ENCODE data around the gene ZNF827. TPM values are rescaled to one million over a fixed set of nuclear protein-coding genes. Genes with fewer than 3 reads are reported as not detected.

ZNF827 gene
- total and polyA plus RNA-seq, 2 of the 13 experiments (the other 11 are each of a cell fraction or from before 2014, with no cell fraction given): 2.8 TPM

GRCh38 chr4:145812919-145813318 lies 125.7 kb downstream of the ZNF827 start:
- DNase-seq (ENCODE audit: low spot score) (peak; percentile 7), FAIRE-seq (no peak), ATAC-seq (no peak)
- H3K9ac ChIP-seq (ENCODE audit: insufficient read depth, low read depth, low read length): no peak overlapping the region
- WGBS (ENCODE audit: low lambda C conversion rate): 95% methylated on average over 8 of the region's 8 CpGs
- in situ Hi-C loops (cut with HindIII; ENCODE audit: extremely low pct_ligation_motif_present, low pct_unique_long_range_greater_than_20kb): no loop called here
- no peaks in the 10 kb centered on the region for H3K27me3 ChIP-seq (ENCODE audit: control insufficient read depth in 1 of 2, insufficient read depth in 2 of 2, low read length in 2 of 2)
- H2AFZ ChIP-seq (ENCODE audit: low read length): no peak overlapping the region
- H3K36me3 ChIP-seq (replicated peaks in 1 of 2; ENCODE audit: control insufficient read depth in 1 of 2, insufficient read depth in 2 of 2, low read length in 2 of 2): peaks cover 2 to 11% of the 10 kb centered on the region in 2 experiments; a peak in 3 of 5 replicates
- no peaks in the 10 kb centered on the region for H3K79me2 ChIP-seq (ENCODE audit: insufficient read depth, low read length)
- CTCF ChIA-PET (ENCODE audit: low intra/inter-chr PET ratio, low total read pairs): no interaction called here
- H4K20me1 ChIP-seq (ENCODE audit: insufficient read depth, low read length): no peaks in the 10 kb centered on the region
- no peak overlapping the region for H3K27ac ChIP-seq (ENCODE audit: extremely low read length, insufficient read depth, low read length)
- no TSS peak for BruUV-seq (replicated peaks)
- H3K4me2 ChIP-seq (ENCODE audit: low read depth, low read length): no peak overlapping the region
- peaks cover 10% of the 10 kb centered on the region; the same call in 1 of the 2 replicates for H3K4me1 ChIP-seq (ENCODE audit: insufficient read depth, low read length)
- H3K9me3 ChIP-seq (ENCODE audit: low read length): peaks cover 9% of the 10 kb centered on the region; the same call in 1 of the 2 replicates
- TF ChIP-seq JUN (CRISPR knock-in tag; IDR thresholded peaks at IDR 0.05) (no peak), ZSCAN29 (CRISPR knock-in tag; conservative IDR thresholded peaks at IDR 0.05) (no peak), ZNF777 (CRISPR knock-in tag; IDR thresholded peaks at IDR 0.05) (no peak), ZNF510 (CRISPR knock-in tag; IDR thresholded peaks at IDR 0.05; ENCODE audit: low read depth) (no peak), GFI1 (CRISPR knock-in tag; IDR thresholded peaks at IDR 0.05; ENCODE audit: borderline replicate concordance) (no peak), ZFP82 (CRISPR knock-in tag; IDR thresholded peaks at IDR 0.05; ENCODE audit: borderline replicate concordance) (no peak), ATM (IDR thresholded peaks at IDR 0.05; ENCODE audit: borderline replicate concordance) (no peak), ZNF616 (CRISPR knock-in tag; IDR thresholded peaks at IDR 0.05; ENCODE audit: low read depth) (no peak), CREM (IDR thresholded peaks at IDR 0.05) (no peak), CREM (CRISPR knock-in tag; IDR thresholded peaks at IDR 0.05) (no peak), ZFP36L1 (CRISPR knock-in tag; IDR thresholded peaks at IDR 0.05) (no peak), MAZ (IDR thresholded peaks at IDR 0.05; ENCODE audit: borderline replicate concordance, low read depth, low read length) (no peak), MAZ (CRISPR knock-in tag; IDR thresholded peaks at IDR 0.05; ENCODE audit: low read depth) (no peak), ZNF138 (CRISPR knock-in tag; IDR thresholded peaks at IDR 0.05; ENCODE audit: low read depth) (no peak), ZSCAN30 (CRISPR knock-in tag; IDR thresholded peaks at IDR 0.05) (no peak), ZSCAN21 (CRISPR knock-in tag; IDR thresholded peaks at IDR 0.05; ENCODE audit: borderline replicate concordance) (no peak)
- TF ChIP-seq, protein P1, sequence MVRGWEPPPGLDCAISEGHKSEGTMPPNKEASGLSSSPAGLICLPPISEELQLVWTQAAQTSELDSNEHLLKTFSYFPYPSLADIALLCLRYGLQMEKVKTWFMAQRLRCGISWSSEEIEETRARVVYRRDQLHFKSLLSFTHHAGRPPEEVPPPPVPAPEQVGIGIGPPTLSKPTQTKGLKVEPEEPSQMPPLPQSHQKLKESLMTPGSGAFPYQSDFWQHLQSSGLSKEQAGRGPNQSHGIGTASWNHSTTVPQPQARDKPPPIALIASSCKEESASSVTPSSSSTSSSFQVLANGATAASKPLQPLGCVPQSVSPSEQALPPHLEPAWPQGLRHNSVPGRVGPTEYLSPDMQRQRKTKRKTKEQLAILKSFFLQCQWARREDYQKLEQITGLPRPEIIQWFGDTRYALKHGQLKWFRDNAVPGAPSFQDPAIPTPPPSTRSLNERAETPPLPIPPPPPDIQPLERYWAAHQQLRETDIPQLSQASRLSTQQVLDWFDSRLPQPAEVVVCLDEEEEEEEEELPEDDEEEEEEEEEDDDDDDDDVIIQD (CRISPR knock-in tag; IDR thresholded peaks at IDR 0.05; ENCODE audit: low read depth): no peak
- POLR2A ChIA-PET: no interaction called here
- H3K4me3 ChIP-seq (replicated peaks in 1 of 3; ENCODE audit: insufficient read depth in 1 of 3, low read depth in 2 of 3, low read length in 3 of 3): no peak overlapping the region
- intact Hi-C loops (cut with micrococcal nuclease; ENCODE audit: unreplicated experiment): no loop called here

Data from HepG2 (cell line).